Astrocyte of the hippocampus (primary cell): Measurements from ENCODE around the gene ADSL.

Source experiments
- DNase-seq: peaks from one replicate; pipeline ENCODE4 v3.0.0; 2011; ENCODE audit warnings: low read depth, low spot score

ADSL gene

GRCh38 chr22:40326905-40327735, 19.2 kb upstream of the ADSL start:
- DNase-seq = no peak

GRCh38 chr22:40328546-40329456, 17.5 kb upstream of the ADSL start:
- no peak for DNase-seq

GRCh38 chr22:40329466-40329865, 16.8 kb upstream of the ADSL start:
- DNase-seq = no peak

GRCh38 chr22:40330086-40330485, 16.2 kb upstream of the ADSL start:
- no peak for DNase-seq

GRCh38 chr22:40330615-40331014, 15.7 kb upstream of the ADSL start:
- no peak for DNase-seq

GRCh38 chr22:40331706-40332105, 14.6 kb upstream of the ADSL start:
- DNase-seq = no peak

- DNase-seq = peak; percentile 69
Observed at GRCh38 chr22:40332319-40332781, 13.9 kb upstream of the ADSL start.

- no peak for DNase-seq
Observed at GRCh38 chr22:40334060-40334459, 12.2 kb upstream of the ADSL start.

- no peak for DNase-seq
Observed at GRCh38 chr22:40334899-40335298, 11.4 kb upstream of the ADSL start.

- DNase-seq = no peak
Observed at GRCh38 chr22:40335358-40335757, 10.9 kb upstream of the ADSL start.

- DNase-seq = no peak
Observed at GRCh38 chr22:40340044-40340443, 6.3 kb upstream of the ADSL start.

GRCh38 chr22:40341604-40342003, 4.7 kb upstream of the ADSL start:
- no peak for DNase-seq

- DNase-seq = no peak
Observed at GRCh38 chr22:40342521-40342920, 3.8 kb upstream of the ADSL start.

- no peak for DNase-seq
Observed at GRCh38 chr22:40345271-40345670, 1.0 kb upstream of the ADSL start.

- DNase-seq = no peak
Observed at GRCh38 chr22:40345815-40346184, 500 bp upstream of the ADSL start.

GRCh38 chr22:40347300-40347699, 1.0 kb downstream of the ADSL start:
- no peak for DNase-seq

- peak; percentile 68 for DNase-seq
Observed at GRCh38 chr22:40348025-40348658, 1.8 kb downstream of the ADSL start.

GRCh38 chr22:40352763-40353162, 6.5 kb downstream of the ADSL start:
- DNase-seq = no peak

- no peak for DNase-seq
Observed at GRCh38 chr22:40361100-40361499, 14.8 kb downstream of the ADSL start.

- DNase-seq = peak; percentile 10
Observed at GRCh38 chr22:40363059-40363458, 16.8 kb downstream of the ADSL start.

- DNase-seq = no peak
Observed at GRCh38 chr22:40364431-40364830, 18.1 kb downstream of the ADSL start.

- DNase-seq = no peak
Observed at GRCh38 chr22:40366068-40366467, 19.8 kb downstream of the ADSL start.
